A549 (cell line): Measurements from ENCODE around the gene ILDR2. TPM values are rescaled to one million over a fixed set of nuclear protein-coding genes. Genes with fewer than 3 reads are reported as not detected.

ENCODE experiments used
- ATAC-seq, 2 experiments: fragments of 200-7000 bp in 1 of 2; fragments of >200 bp in 1 of 2; cut with Nextera tagmentation in 1 of 2; cut with Tn5 transposase in 1 of 2; 3 replicates each; pipeline versions ENCODE4 v1.8.0 to v1.9.1; 2018 to 2020; ENCODE audit warnings: mild to moderate bottlenecking in 1 of 2, moderate library complexity in 1 of 2
- CTCF ChIA-PET: fragments of 300-600 bp; sonication (Branson Sonifier 250); formaldehyde crosslinking; extraction: SDS; loops from one replicate; lab custom pipeline; 2021; ENCODE audit warnings: antibody characterized with exemption, inconsistent platforms; lab: Yijun Ruan, JAX
- POLR2A ChIA-PET: fragments of 350-600 bp; formaldehyde crosslinking; extraction: SDS; loops from one replicate; lab custom pipeline; 2021; ENCODE audit warnings: antibody characterized with exemption, inconsistent platforms; lab: Yijun Ruan, JAX
- DNase-seq, 2 experiments: peaks; one replicate each; pipeline versions ENCODE4 v3.0.0 to v3.0.0-alpha.2; 2011 to 2016; ENCODE audit warnings: low read depth in 1 of 2, low spot score in 1 of 2
- FAIRE-seq: peaks from 2 replicates; lab custom pipeline; 2011; peaks lifted over from hg19 to GRCh38; lab: Jason Lieb, UNC
- H3K27ac ChIP-seq, 2 experiments: fragments of >200 bp; sonication (Bioruptor Twin); formaldehyde crosslinking; 3 replicates each; pipeline ENCODE4 v1.5.1; 2016 to 2017
- H3K4me1 ChIP-seq: fragments of >200 bp; sonication (Bioruptor Twin); formaldehyde crosslinking; 3 replicates; pipeline ENCODE4 v1.6.1; 2016
- H3K4me2 ChIP-seq: fragments of >200 bp; sonication (Bioruptor Twin); formaldehyde crosslinking; 3 replicates; pipeline ENCODE4 v1.6.1; 2016
- H3K4me3 ChIP-seq: fragments of >200 bp; sonication (Bioruptor Twin); formaldehyde crosslinking; 3 replicates; pipeline ENCODE4 v1.5.1; 2016
- H3K9me3 ChIP-seq: fragments of >200 bp; sonication (Bioruptor Twin); formaldehyde crosslinking; 3 replicates; pipeline ENCODE4 v1.6.1; 2016
- CBX2 ChIP-seq: fragments of 200-600 bp; sonication (generic); IDR thresholded peaks from 2 replicates; pipeline ENCODE4 v1.6.1; 2016; ENCODE audit warnings: low read depth, mild to moderate bottlenecking, borderline replicate concordance
- CBX8 ChIP-seq: fragments of 200-600 bp; sonication (generic); IDR thresholded peaks from 2 replicates; pipeline ENCODE4 v1.6.1; 2016
- CHD2 ChIP-seq: fragments of 150-350 bp; IDR thresholded peaks from 2 replicates; pipeline ENCODE4 v1.6.1; 2014; ENCODE audit warnings: low read length; ENCODE audit not compliant: partially characterized antibody
- CHD4 ChIP-seq: fragments of 200-600 bp; sonication (generic); IDR thresholded peaks from 2 replicates; pipeline ENCODE4 v1.6.1; 2016; ENCODE audit warnings: antibody characterized with exemption, mild to moderate bottlenecking, borderline replicate concordance
- EHMT2 ChIP-seq: fragments of 200-600 bp; sonication (generic); IDR thresholded peaks from 2 replicates; pipeline ENCODE4 v1.6.1; 2016; ENCODE audit warnings: antibody characterized with exemption, low read depth, mild to moderate bottlenecking, moderate library complexity
- ESRRA ChIP-seq: fragments of 150-350 bp; IDR thresholded peaks from 2 replicates; pipeline ENCODE4 v1.6.1; 2014; ENCODE audit warnings: mild to moderate bottlenecking, low read length, borderline replicate concordance
- FOSL2 ChIP-seq, 2 experiments: fragments of 450-650 bp in 1 of 2; fragments of >200 bp in 1 of 2; sonication (Bioruptor Twin) in 1 of 2; formaldehyde crosslinking; IDR thresholded peaks; 2 replicates each; pipeline versions ENCODE4 v1.5.0 to v1.6.1; 2016 to 2020; ENCODE audit warnings: mild to moderate bottlenecking in 1 of 2, moderate library complexity in 1 of 2
- GATA3 ChIP-seq: IDR thresholded peaks from 2 replicates; pipeline ENCODE4 v1.6.1; 2012; ENCODE audit warnings: borderline replicate concordance
- HEYL ChIP-seq: fragments of 250-450 bp; sonication (Bioruptor Pico); IDR thresholded peaks from 2 replicates; pipeline ENCODE4 v1.8.0; 2021; ENCODE audit warnings: mild to moderate bottlenecking, moderate library complexity
- KDM1A ChIP-seq: fragments of 200-600 bp; sonication (generic); IDR thresholded peaks from 2 replicates; pipeline ENCODE4 v1.6.1; 2016; ENCODE audit warnings: low read depth, mild to moderate bottlenecking
- MAFK ChIP-seq: fragments of 450-650 bp; IDR thresholded peaks from 2 replicates; pipeline ENCODE4 v1.6.1; 2014; ENCODE audit not compliant: partially characterized antibody
- NFE2L2 ChIP-seq: fragments of 150-350 bp; conservative IDR thresholded peaks from 2 replicates; pipeline ENCODE4 v1.6.1; 2014; ENCODE audit warnings: low read length
- NPAS2 ChIP-seq: fragments of 250-450 bp; sonication (Bioruptor Pico); IDR thresholded peaks from 2 replicates; pipeline ENCODE4 v1.8.0; 2022; ENCODE audit warnings: mild to moderate bottlenecking, moderate library complexity, borderline replicate concordance
- POLR2AphosphoS2 ChIP-seq: conservative IDR thresholded peaks from 2 replicates; pipeline ENCODE4 v1.6.1; 2012; ENCODE audit warnings: low read length, improper control_type of control experiment, inconsistent platforms
- RAD21 ChIP-seq, 2 experiments: fragments of >200 bp in 1 of 2; sonication (Bioruptor Twin) in 1 of 2; formaldehyde crosslinking in 1 of 2; IDR thresholded peaks in 1 of 2; conservative IDR thresholded peaks in 1 of 2; 2 replicates in 1 of 2; 3 replicates in 1 of 2; pipeline ENCODE4 v1.6.1; 2012 to 2018; ENCODE audit warnings: inconsistent platforms in 1 of 2
- RNF2 ChIP-seq: fragments of 200-600 bp; sonication (generic); IDR thresholded peaks from 2 replicates; pipeline ENCODE4 v1.6.1; 2016; ENCODE audit warnings: low read depth, mild to moderate bottlenecking, antibody characterized with exemption, moderate library complexity, borderline replicate concordance
- SMC3 ChIP-seq: fragments of >200 bp; sonication (Bioruptor Twin); formaldehyde crosslinking; IDR thresholded peaks from 3 replicates; pipeline ENCODE4 v1.6.1; 2018; ENCODE audit warnings: inconsistent platforms
- TP53 ChIP-seq: fragments of 250-450 bp; sonication (Bioruptor Pico); IDR thresholded peaks from 2 replicates; pipeline ENCODE4 v1.5.0; 2021; ENCODE audit warnings: mild to moderate bottlenecking, moderate library complexity
- ZC3H11A ChIP-seq: fragments of 450-650 bp; IDR thresholded peaks from 2 replicates; pipeline ENCODE4 v1.6.1; 2014; ENCODE audit warnings: antibody characterized with exemption, mild to moderate bottlenecking
- ZNF302 ChIP-seq: fragments of 250-450 bp; sonication (Bioruptor Pico); IDR thresholded peaks from 2 replicates; pipeline ENCODE4 v1.9.0; 2021; ENCODE audit warnings: inconsistent platforms, mild to moderate bottlenecking, moderate library complexity
- ZSCAN20 ChIP-seq: fragments of 250-450 bp; sonication (Bioruptor Pico); IDR thresholded peaks from 2 replicates; pipeline ENCODE4 v1.8.0; 2022; ENCODE audit warnings: mild to moderate bottlenecking, moderate library complexity
- WGBS: methylation state at CpG from one replicate; pipeline ENCODE4 v1.1.6; 2017; ENCODE audit errors: missing lambda C conversion rate; 5-methylcytosine and 5-hydroxymethylcytosine counted together
- polyA plus RNA-seq, 4 experiments: library from polyadenylated mRNA; depleted of rRNA in 3 of 4; stranded (reverse); fragments of >200 nt; fragmentation: RNase III in 1 of 4; extraction: RNeasy Plus Mini Kit Qiagen cat#74134 plus additional on column Dnase treatment in 1 of 4; gene quantifications; 2 replicates in 3 of 4; 3 replicates in 1 of 4; pipeline ENCODE4 v1.2.3, GENCODE V29; 2011 to 2017
- TF ChIP-seq, protein P1 (sequence below): IDR thresholded peaks from 2 replicates; pipeline ENCODE4 v1.6.1; 2012
- TF ChIP-seq, protein P2 (sequence below): fragments of 450-650 bp; IDR thresholded peaks from 2 replicates; pipeline ENCODE4 v1.6.1; 2014; ENCODE audit warnings: antibody characterized with exemption
- TF ChIP-seq, protein P3 (sequence below): fragments of >200 bp; sonication (Bioruptor Twin); formaldehyde crosslinking; IDR thresholded peaks from 3 replicates; pipeline ENCODE4 v1.5.1; 2016
- TF ChIP-seq, protein P4 (sequence below): fragments of >200 bp; sonication (Bioruptor Twin); formaldehyde crosslinking; IDR thresholded peaks from 2 replicates; pipeline ENCODE4 v1.6.1; 2016
- TF ChIP-seq, protein P5 (sequence below): IDR thresholded peaks from 2 replicates; pipeline ENCODE4 v1.6.1; 2012

ILDR2 gene
- polyA plus RNA-seq, 2 of the 4 experiments (the other 2 are of a cell fraction) = 0.04 TPM; not detected in 1

DNA sequence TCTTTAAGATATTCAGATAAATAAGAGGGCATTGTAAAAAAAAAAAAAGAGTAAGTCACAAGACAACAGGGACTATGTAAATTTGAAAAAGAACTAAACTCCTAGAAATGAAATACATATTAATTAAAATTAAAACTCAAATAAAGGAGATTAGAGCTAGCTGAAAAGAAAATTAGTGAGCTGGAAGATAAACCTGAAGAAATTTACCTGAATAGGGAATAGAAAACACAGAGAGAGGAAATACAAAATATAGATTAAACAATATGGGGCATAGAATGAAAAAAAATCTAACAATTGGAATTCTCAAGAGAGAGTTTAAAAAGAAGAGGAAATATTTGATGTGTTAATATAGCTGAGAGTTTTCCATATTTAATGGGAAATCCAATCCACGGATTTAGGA is 63.7 kb downstream of the ILDR2 start:
- H3K27ac ChIP-seq = no peak overlapping the region
- ATAC-seq = no peak
- H3K4me1 ChIP-seq = no peaks in the 10 kb centered on the region
- FAIRE-seq = no peak
- DNase-seq = no peak
- POLR2A ChIA-PET = no interaction called here
- TF ChIP-seq NFE2L2 (no peak), NPAS2 (CRISPR knock-in tag) (no peak), CHD4 (no peak), ZSCAN20 (CRISPR knock-in tag) (no peak), CHD2 (no peak), POLR2AphosphoS2 (no peak), EHMT2 (no peak), TP53 (CRISPR knock-in tag) (no peak), ESRRA (no peak)
- TF ChIP-seq, protein P1, sequence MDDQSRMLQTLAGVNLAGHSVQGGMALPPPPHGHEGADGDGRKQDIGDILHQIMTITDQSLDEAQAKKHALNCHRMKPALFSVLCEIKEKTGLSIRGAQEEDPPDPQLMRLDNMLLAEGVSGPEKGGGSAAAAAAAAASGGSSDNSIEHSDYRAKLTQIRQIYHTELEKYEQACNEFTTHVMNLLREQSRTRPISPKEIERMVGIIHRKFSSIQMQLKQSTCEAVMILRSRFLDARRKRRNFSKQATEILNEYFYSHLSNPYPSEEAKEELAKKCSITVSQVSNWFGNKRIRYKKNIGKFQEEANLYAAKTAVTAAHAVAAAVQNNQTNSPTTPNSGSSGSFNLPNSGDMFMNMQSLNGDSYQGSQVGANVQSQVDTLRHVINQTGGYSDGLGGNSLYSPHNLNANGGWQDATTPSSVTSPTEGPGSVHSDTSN = no peak
- TF ChIP-seq, all 56 proteins: peak for 0
- 12% methylated on average over 1 of the region's 1 CpG for WGBS
- CTCF ChIA-PET = interaction anchor here (1.1 to 22.2 kb wide), 3 partner anchors 147 to 622 kb away, joined by 3 to 534 read pairs (median 13); no protein-coding TSS in a partner anchor
- no peak overlapping the region for H3K4me2 ChIP-seq
- H3K9me3 ChIP-seq = peaks cover 11% of the 10 kb centered on the region
- H3K4me3 ChIP-seq = no peak overlapping the region

DNA sequence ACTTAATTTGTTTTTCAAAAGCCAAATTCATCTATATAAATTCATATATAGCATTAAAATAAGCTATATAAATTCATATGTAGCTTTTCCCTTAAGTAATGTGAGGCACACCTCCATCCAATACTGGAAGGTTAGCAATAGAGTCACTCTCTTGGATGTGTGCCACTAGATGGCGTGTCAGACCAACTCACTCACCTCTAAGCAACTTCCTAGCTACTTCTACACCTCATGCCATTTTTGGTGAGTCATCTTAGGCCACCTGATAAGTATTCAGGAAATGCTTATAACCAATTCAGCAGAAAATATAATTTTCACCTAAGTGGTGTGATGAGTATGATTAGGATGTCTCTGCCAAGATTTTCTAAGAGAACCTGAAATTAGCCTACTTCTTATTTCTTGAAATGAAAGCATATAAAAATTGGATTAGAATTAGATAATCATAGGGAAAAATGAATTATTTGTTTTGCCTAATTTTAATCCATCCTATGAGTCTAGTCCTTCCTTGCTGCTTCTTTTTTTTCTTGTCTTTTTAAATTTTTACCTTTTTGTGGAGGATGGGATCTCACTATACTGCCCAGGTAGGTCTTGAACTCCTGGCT is 64.8 kb downstream of the ILDR2 start:
- ChIA-PET CTCF (interaction anchor here (0.5 to 22.2 kb wide), 56 partner anchors 9 to 819 kb away, joined by 3 to 534 read pairs (median 4); partner anchors contain the start of genes ILDR2 and TADA1), POLR2A (interaction anchor here (1.0 to 1.1 kb wide), 2 partner anchors 149 to 310 kb away, joined by 6 to 8 read pairs; partner anchors contain the start of gene POU2F1)
- Histone ChIP-seq H3K4me1 (no peaks in the 10 kb centered on the region), H3K4me2 (no peak overlapping the region), H3K4me3 (no peak overlapping the region), H3K9me3 (peaks cover 11% of the 10 kb centered on the region), H3K27ac (no peak overlapping the region)
- DNase-seq (peak; percentile 84 to 93), FAIRE-seq (peak; percentile 95), ATAC-seq (peak; percentile 97 to 100)
- TF ChIP-seq SMC3 (peak; percentile 71), RAD21 (conservative IDR thresholded peaks at IDR 0.05 in 1 of 2, IDR thresholded peaks at IDR 0.05 in 1 of 2) (peak; percentile 86 to 90), ZC3H11A (no peak), RNF2 (no peak), FOSL2 (IDR thresholded peaks at IDR 0.05) (peak; percentile 19; the same call in 1 of the 2 replicates), FOSL2 (CRISPR knock-in tag; IDR thresholded peaks at IDR 0.05) (peak; percentile 94), POLR2AphosphoS2 (no peak), CBX8 (no peak), NFE2L2 (peak; percentile 32; the same call in 1 of the 2 replicates), KDM1A (no peak), TP53 (CRISPR knock-in tag) (no peak), ZNF302 (no peak), HEYL (CRISPR knock-in tag) (no peak), NPAS2 (CRISPR knock-in tag) (no peak), MAFK (peak; percentile 83), GATA3 (no peak), CBX2 (no peak)
- TF ChIP-seq, protein P2, sequence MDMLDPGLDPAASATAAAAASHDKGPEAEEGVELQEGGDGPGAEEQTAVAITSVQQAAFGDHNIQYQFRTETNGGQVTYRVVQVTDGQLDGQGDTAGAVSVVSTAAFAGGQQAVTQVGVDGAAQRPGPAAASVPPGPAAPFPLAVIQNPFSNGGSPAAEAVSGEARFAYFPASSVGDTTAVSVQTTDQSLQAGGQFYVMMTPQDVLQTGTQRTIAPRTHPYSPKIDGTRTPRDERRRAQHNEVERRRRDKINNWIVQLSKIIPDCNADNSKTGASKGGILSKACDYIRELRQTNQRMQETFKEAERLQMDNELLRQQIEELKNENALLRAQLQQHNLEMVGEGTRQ = 0 out of 2 replicates have a peak, but pooled peaks have one; percentile 26
- TF ChIP-seq, protein P3, sequence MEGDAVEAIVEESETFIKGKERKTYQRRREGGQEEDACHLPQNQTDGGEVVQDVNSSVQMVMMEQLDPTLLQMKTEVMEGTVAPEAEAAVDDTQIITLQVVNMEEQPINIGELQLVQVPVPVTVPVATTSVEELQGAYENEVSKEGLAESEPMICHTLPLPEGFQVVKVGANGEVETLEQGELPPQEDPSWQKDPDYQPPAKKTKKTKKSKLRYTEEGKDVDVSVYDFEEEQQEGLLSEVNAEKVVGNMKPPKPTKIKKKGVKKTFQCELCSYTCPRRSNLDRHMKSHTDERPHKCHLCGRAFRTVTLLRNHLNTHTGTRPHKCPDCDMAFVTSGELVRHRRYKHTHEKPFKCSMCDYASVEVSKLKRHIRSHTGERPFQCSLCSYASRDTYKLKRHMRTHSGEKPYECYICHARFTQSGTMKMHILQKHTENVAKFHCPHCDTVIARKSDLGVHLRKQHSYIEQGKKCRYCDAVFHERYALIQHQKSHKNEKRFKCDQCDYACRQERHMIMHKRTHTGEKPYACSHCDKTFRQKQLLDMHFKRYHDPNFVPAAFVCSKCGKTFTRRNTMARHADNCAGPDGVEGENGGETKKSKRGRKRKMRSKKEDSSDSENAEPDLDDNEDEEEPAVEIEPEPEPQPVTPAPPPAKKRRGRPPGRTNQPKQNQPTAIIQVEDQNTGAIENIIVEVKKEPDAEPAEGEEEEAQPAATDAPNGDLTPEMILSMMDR = peak; percentile 86
- TF ChIP-seq, protein P4, sequence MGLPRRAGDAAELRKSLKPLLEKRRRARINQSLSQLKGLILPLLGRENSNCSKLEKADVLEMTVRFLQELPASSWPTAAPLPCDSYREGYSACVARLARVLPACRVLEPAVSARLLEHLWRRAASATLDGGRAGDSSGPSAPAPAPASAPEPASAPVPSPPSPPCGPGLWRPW = no peak
- TF ChIP-seq, protein P5, sequence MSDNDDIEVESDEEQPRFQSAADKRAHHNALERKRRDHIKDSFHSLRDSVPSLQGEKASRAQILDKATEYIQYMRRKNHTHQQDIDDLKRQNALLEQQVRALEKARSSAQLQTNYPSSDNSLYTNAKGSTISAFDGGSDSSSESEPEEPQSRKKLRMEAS = 0 out of 2 replicates have a peak, but pooled peaks have one; percentile 20
- WGBS = 0% methylated on average over 1 of the region's 1 CpG
